HG03280 (cell line): ENCODE measurements around the gene CENPL.
"Not testable (repeated sequence)": the region's sequence is repeated elsewhere in the genome, so short reads cannot be mapped to it uniquely, and the experiment has no call there.

Experiments used
- ATAC-seq: cut with Tn5 transposase; IDR thresholded peaks from one replicate; pipeline ENCODE4 v1.9.1; 2021; ENCODE audit warnings: mild to moderate bottlenecking, moderate library complexity; ENCODE audit not compliant: unreplicated experiment

The CENPL gene

GRCh38 chr1:173857363-173857917 lies 32.8 kb upstream of the CENPL start:
- no peak for ATAC-seq

DNA sequence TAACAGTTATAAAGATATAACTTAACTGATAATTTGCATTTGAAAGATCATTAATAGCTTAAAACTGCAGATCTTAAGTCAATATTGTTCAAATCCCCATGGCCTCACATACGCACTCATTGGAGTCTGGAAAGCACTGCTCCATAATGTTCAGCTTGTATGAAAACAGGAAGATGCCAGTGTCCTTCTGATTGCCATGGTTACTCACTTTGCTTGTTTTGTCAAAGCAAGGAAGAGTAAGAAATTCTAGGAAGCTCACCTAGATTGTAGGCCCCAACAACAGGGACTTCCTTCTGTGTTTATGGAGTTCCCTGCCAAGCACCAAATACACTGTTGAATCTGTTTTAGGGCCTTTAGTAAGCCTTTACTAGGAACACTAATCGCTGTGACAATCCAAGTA lies 32.2 kb upstream of the CENPL start:
- ATAC-seq, result no peak

DNA sequence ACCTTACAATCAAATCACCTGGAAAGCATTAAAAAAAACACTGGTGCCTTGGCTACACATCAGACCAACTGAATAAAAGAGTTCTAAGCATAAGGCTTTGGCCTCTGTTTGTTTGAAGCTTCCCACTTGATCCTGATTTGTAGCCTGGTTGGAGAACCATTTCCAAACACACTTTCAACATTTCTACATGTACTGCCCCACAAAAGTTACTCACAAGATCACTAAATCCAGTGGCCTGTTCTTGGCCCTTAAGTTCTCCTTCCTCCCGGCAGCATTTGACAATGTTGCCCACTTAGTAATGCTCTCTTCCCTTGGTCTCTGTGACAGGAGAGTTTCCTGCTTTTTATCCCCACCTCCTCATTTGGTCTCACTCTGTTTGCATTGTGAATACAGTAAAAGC lies 31.3 kb upstream of the CENPL start:
- ATAC-seq, result no peak

- ATAC-seq, result no peak
Observed at GRCh38 chr1:173853074-173853473, 28.4 kb upstream of the CENPL start.

- no peak for ATAC-seq
Observed at GRCh38 chr1:173852105-173852504, 27.4 kb upstream of the CENPL start.

DNA sequence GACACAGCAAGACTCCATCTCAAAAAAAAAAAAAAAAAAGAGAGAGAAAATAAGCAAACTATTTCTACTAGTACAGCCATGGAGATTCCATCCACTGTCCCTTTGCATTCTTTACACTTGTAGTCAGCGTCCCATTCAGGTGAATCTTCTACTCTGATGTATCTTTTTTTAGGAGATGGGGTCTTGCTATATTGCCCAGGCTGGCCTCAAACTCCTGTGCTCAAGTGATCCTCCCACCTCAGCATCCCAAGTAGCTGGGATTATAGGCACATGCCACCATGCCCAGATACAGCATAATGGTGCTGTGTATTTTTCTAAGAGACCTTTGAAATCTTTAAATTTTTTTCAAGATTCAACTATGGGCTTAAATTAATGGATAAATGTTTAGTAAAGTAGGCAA lies 8.1 kb upstream of the CENPL start:
- no peak for ATAC-seq

GRCh38 chr1:173827611-173828010 lies 2.9 kb upstream of the CENPL start:
- no peak for ATAC-seq

DNA sequence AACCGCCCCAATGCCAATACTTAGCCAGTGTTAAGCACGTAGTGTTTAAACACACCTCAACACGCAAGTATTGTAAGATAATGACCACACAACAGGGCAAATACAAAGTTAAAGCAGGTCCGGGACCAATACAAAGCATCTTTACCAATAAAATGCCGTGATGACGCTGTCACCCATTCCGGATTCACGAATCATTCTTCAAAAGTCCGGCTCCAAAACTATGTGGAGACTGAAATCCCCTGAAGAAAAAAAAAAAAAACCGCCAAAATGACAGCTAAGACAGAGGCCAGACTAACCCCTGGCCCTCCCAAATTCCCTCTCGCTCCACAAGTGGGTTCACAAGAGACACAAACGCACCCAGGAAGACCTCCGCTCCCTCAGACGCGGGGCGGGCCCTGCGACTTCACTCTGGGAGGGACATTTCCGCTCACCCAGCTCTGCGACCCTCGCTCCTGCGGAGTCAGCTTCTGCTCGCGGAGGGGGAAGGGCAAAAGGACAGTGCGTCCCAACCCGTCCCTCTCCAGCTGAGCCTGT lies 835 bp downstream of the CENPL start:
- ATAC-seq, result peak; percentile 33

DNA sequence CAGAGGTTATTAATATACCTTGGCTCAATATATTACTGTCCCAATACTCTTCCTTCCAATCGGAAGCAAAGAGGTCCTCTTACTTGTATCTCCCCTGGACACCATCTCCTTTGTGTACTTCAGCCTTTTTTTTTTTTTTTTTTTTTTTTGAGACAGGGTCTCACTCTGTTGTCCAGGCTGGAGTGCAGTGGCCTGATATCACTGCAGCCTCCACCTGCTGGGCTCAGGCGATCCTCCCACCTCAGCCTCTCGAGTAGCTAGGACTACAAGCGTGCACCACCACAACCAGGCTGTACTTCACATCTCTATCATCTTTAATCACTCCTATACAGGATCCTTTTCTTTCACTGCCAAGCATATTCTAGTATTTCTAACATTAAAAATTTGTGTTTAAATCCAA lies 3.0 kb downstream of the CENPL start:
- ATAC-seq, result no peak

DNA sequence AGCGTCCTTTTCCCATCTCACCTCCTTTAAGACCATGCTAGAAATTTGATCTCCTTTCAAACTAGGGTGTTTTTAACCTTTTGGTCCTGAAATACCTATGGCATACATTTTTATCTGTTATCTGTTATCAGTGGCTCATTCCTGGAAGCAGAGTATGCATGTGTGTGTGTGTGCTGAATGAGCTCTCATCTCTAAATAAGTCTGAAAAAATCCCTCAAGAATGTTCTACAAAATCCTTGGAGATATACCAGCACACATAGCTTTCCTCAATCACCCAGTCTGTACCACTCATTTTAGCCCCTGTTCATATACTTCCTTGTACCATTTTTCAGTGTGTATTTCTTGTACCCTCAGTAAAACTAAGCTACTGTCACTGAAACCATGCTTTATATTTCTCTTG lies 6.2 kb downstream of the CENPL start:
- no peak for ATAC-seq

- not testable (repeated sequence) for ATAC-seq
Observed at GRCh38 chr1:173813654-173814053, 11.0 kb downstream of the CENPL start.

DNA sequence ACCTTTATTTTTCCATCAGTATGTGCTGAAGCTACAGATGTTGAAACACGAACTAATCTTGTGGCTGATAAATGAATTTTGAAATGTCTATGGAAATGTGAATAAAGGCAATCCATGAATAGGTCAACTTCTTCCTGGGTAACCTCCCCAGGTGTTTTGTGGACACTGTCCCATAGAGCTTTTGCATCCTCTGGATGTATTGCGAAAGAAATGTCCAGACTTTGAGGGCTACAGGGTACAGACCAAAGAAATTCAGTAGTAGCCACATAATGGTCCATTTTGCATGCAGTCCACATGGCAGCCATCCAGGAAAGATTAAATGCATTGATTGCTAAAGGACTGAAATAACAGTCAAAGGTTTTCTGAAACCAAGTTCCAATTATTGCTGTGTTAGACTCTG lies 21.7 kb downstream of the CENPL start:
- no peak for ATAC-seq

DNA sequence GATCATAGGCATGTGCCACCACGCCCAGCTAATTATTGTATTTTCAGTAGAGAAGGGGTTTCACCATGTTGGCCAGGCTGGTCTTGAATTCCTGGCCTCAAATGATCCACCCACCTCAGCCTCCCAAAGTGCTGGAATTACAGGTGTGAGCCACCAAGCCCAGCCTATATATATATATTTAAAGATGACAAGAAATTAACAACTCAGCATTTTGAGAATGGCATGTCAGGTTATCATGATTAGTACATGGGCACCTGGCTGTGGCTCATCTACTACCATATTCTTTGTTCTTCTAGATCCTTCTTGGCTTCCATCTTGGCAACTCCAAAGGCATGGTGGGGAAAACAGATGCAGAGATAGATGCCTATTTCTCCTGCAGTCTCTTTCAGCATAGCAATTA lies 24.7 kb downstream of the CENPL start:
- not testable (repeated sequence) for ATAC-seq

DNA sequence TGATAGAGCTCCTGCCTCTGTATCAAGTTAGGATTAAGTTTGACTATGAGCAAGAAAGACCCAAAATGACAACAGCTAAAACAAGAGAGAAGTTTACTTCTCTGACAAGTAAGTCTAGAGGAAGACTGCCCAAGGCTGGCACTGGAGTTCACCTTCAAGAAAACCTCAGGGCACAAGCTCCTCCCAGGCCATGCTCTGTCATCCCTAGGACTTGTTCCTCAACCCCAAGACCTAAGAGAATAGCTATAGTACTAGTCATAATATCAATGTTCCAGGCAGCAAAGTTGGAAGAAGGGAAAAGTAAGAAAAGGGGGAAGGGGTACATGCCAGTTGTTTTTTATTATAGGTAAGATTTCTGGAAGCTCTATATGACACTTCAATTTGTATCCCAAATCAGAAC lies 26.6 kb downstream of the CENPL start:
- ATAC-seq, result no peak

- ATAC-seq, result no peak
Observed at GRCh38 chr1:173789841-173790240, 34.8 kb downstream of the CENPL start.

DNA sequence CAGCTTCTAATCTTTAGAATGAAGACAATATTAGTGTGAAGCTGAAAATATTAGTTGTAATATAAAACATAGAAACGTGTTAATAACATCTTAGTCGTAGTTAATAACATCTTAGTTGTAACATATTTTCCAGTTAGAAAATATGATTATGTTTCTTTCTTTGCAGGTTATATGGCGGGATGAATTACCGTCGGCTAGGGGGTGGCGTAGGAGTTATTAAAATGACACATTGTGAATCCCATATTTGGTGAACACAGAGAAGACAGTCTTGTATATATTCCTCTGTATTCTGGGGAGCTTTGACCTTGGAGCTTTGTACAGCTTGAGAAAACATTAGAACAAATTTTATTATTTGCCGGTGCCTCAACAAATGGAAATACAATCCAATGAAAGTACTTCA lies 39.7 kb downstream of the CENPL start:
- ATAC-seq, result no peak

DNA sequence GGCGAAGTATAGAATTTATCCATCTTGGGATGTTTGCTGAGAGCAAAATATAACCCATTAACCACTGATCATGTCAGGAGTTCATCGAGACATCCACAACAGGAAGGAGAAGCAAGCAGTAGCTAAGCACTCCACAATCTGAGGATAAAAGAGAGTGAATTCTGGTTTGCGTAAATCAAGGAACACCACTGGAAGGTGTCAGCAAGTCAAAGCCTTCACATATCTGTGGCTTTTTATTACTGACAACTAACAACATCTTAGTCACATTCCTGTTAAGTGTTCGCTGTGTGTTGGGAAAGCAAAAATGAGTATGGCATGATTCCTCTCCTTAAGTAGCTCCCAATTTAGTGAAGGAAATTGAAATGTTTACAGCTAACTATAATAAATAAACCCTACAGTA lies 44.7 kb downstream of the CENPL start:
- ATAC-seq, result no peak

DNA sequence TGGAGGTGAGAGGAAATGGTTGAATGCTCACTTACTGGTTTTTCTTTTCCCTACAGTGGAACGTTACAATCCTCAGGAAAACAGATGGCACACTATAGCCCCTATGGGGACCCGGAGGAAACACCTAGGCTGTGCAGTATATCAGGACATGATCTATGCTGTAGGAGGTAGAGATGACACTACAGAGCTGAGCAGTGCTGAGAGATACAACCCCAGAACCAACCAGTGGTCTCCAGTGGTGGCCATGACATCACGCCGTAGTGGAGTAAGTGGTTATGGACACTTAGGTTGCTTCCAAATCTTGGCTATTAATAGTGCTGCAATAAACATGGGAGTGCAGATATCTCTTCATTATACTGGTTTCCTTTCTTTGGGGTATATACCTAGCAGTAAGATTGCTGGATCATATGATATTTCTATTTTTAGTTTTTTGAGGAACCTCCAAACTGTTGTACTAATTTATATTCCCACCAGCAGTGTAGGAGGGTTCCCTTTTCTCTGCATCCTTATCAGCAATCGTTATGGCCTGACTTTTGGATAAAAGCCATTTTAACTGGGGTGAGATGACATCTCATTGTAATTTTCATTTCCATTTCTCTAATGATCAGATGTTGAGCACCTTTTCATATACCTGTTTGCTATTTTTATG lies 49.0 kb downstream of the CENPL start:
- ATAC-seq, result no peak

GRCh38 chr1:173771560-173771959 lies 53.1 kb downstream of the CENPL start:
- ATAC-seq, result no peak

DNA sequence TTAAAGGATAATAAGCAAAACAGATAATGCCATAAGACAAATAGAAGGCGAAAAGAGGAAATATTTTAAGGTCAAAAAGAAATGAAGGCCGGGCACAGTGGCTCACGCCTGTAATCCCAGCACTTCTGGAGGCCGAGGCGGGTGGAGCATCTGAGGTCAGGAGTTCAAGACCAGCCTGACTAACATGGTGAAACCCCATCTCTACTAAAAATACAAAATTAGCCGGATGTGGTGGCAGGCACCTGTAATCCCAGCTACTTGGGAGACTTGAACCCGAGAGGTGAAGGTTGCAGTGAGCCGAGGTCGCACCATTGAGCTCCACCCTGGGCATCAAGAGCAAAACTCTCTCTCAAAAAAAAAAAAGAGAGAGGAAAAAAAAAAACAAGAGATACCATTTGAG lies 54.4 kb downstream of the CENPL start:
- not testable (repeated sequence) for ATAC-seq

- ATAC-seq, result no peak
Observed at GRCh38 chr1:173768827-173769226, 55.9 kb downstream of the CENPL start.

DNA sequence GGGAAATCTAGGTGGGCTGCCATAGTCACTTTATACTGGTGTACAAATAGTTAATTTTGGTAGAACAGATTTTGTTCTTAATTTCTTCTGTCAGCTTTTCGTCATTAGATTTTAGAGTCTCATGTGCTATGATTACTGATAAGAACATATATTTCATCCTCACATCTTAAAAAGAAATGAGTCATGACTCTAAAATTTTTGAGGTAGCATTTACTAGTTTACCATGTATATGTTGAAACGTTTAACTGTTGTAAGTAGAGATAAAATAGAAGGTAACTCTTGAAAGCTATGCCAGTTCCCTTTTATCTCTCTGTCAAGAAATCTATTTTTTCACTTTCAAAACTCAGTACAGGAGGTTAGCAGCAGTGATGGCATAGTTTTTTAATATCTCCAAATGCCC lies 56.5 kb downstream of the CENPL start:
- ATAC-seq, result no peak

GRCh38 chr1:173764331-173764730 lies 60.4 kb downstream of the CENPL start:
- ATAC-seq, result not testable (repeated sequence)
